MM.1S (cell line): ENCODE data around the gene UBE2L5.

Experiments
- EZH2 ChIP-seq: fragments of 300-600 bp; sonication (generic); optimal IDR thresholded peaks from 2 replicates; pipeline ENCODE3; 2017; ENCODE audit warnings: low read depth, mild to moderate bottlenecking, antibody characterized with exemption, low read length, mixed read lengths
- EZH2phosphoT487 ChIP-seq: fragments of 300-600 bp; sonication (generic); IDR thresholded peaks from 2 replicates; pipeline ENCODE4 v1.6.1; 2018; ENCODE audit warnings: antibody characterized with exemption, low read length
- TF ChIP-seq, protein P1 (sequence below): fragments of 300-600 bp; sonication (generic); IDR thresholded peaks from 2 replicates; pipeline ENCODE4 v1.5.1; 2016; ENCODE audit warnings: antibody characterized with exemption, low read length, mixed read lengths

DNA sequence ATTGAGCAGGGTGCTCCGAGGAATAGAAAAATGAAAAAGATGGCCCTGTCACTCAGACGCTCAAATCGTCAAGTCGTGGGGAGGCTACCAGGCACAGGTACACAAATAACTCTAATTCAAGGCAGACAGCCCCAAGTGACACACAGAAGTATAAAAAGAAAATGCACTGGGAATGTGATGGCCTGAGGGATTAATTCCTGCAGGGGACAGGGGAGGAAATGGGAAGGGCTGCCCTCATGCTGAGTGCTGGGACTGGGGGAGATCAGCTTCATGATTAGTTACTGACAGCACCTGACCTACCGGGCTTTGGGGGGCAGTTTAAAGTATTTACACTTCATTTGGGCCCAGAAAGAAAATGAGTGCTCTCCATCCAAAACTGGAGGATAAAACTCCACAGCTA, 20.9 kb upstream of the UBE2L5 start:
- TF ChIP-seq, protein P1, sequence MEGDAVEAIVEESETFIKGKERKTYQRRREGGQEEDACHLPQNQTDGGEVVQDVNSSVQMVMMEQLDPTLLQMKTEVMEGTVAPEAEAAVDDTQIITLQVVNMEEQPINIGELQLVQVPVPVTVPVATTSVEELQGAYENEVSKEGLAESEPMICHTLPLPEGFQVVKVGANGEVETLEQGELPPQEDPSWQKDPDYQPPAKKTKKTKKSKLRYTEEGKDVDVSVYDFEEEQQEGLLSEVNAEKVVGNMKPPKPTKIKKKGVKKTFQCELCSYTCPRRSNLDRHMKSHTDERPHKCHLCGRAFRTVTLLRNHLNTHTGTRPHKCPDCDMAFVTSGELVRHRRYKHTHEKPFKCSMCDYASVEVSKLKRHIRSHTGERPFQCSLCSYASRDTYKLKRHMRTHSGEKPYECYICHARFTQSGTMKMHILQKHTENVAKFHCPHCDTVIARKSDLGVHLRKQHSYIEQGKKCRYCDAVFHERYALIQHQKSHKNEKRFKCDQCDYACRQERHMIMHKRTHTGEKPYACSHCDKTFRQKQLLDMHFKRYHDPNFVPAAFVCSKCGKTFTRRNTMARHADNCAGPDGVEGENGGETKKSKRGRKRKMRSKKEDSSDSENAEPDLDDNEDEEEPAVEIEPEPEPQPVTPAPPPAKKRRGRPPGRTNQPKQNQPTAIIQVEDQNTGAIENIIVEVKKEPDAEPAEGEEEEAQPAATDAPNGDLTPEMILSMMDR: no peak
- TF ChIP-seq EZH2: no peak
- no peak for TF ChIP-seq EZH2phosphoT487
